Osteoblast (primary cell): Measurements from ENCODE around the gene DSG3. TPM values are rescaled to one million over a fixed set of nuclear protein-coding genes. Genes with fewer than 3 reads are reported as not detected.
A peak's percentile ranks its signal among the peaks of the same experiment; 100 is the strongest.

Experiments
- DNase-seq: peaks from one replicate; pipeline ENCODE4 v3.0.0; 2011; ENCODE audit warnings: low spot score, mixed read lengths; ENCODE audit not compliant: insufficient read length; ENCODE audit errors: missing footprints
- H2AFZ ChIP-seq: 2 replicates; pipeline ENCODE4 v1.6.0; 2011; ENCODE audit warnings: mild to moderate bottlenecking, low read length
- H3K27ac ChIP-seq: 2 replicates; pipeline ENCODE4 v1.5.1; 2011; ENCODE audit warnings: mild to moderate bottlenecking, low read depth, low read length, moderate library complexity
- H3K27me3 ChIP-seq: 2 replicates; pipeline ENCODE4 v1.6.0; 2012; ENCODE audit warnings: mild to moderate bottlenecking, control low read depth, inconsistent platforms, low read length, moderate library complexity; ENCODE audit not compliant: insufficient read depth
- H3K36me3 ChIP-seq: 2 replicates; pipeline ENCODE4 v1.5.1; 2011; ENCODE audit warnings: mild to moderate bottlenecking, low read length, control low read depth, moderate library complexity; ENCODE audit not compliant: insufficient read depth
- H3K4me1 ChIP-seq: 2 replicates; pipeline ENCODE4 v1.5.1; 2011; ENCODE audit warnings: mild to moderate bottlenecking, low read length, control low read depth, moderate library complexity; ENCODE audit not compliant: insufficient read depth
- H3K4me2 ChIP-seq: 2 replicates; pipeline ENCODE4 v1.6.0; 2011; ENCODE audit warnings: mild to moderate bottlenecking, low read length; ENCODE audit not compliant: insufficient read depth
- H3K4me3 ChIP-seq: fragments of 200-600 bp; sonication (generic); 3 replicates; pipeline ENCODE4 v1.5.1; 2012; ENCODE audit warnings: mild to moderate bottlenecking, low read length, inconsistent platforms; ENCODE audit not compliant: insufficient read depth
- H3K79me2 ChIP-seq: 2 replicates; pipeline ENCODE4 v1.6.0; 2012; ENCODE audit warnings: mild to moderate bottlenecking, low read length, control low read depth, inconsistent platforms; ENCODE audit not compliant: insufficient read depth
- H3K9me3 ChIP-seq: 2 replicates; pipeline ENCODE4 v1.5.1; 2011; ENCODE audit warnings: low read depth, low read length, control low read depth
- H4K20me1 ChIP-seq: 2 replicates; pipeline ENCODE4 v1.6.0; 2012; ENCODE audit warnings: mild to moderate bottlenecking, low read length, control low read depth; ENCODE audit not compliant: insufficient read depth
- CTCF ChIP-seq: IDR thresholded peaks from 2 replicates; pipeline ENCODE4 v1.5.1; 2011; ENCODE audit warnings: mild to moderate bottlenecking, low read depth, low read length, moderate library complexity; ENCODE audit errors: extremely low read depth
- total RNA-seq: library from RNA; depleted of rRNA; stranded (reverse); fragments of >200 nt; gene quantifications from 2 replicates; pipeline ENCODE4 v1.2.3, GENCODE V29; 2012

The DSG3 gene
- total RNA-seq, 1 donor = 1.4 TPM

GRCh38 chr18:31510319-31510718 is 62.8 kb downstream of the DSG3 start:
- no peak overlapping the region for H3K4me2 ChIP-seq
- no peaks in the 10 kb centered on the region for H3K36me3 ChIP-seq
- no peak overlapping the region for H3K4me3 ChIP-seq
- no peaks in the 10 kb centered on the region for H3K9me3 ChIP-seq
- no peak overlapping the region for H2AFZ ChIP-seq
- DNase-seq = no peak
- H3K27ac ChIP-seq = no peak overlapping the region
- peaks cover 8% of the 10 kb centered on the region for H3K4me1 ChIP-seq
- H3K79me2 ChIP-seq = no peaks in the 10 kb centered on the region
- H4K20me1 ChIP-seq = no peaks in the 10 kb centered on the region
- TF ChIP-seq CTCF = no peak
- H3K27me3 ChIP-seq = no peaks in the 10 kb centered on the region

GRCh38 chr18:31511098-31511497 is 63.6 kb downstream of the DSG3 start:
- peaks cover 8% of the 10 kb centered on the region for H3K4me1 ChIP-seq
- no peak for DNase-seq
- H2AFZ ChIP-seq = no peak overlapping the region
- no peaks in the 10 kb centered on the region for H3K27me3 ChIP-seq
- H3K27ac ChIP-seq = no peak overlapping the region
- no peak overlapping the region for H3K4me2 ChIP-seq
- no peak overlapping the region for H3K4me3 ChIP-seq
- TF ChIP-seq CTCF = no peak
- no peaks in the 10 kb centered on the region for H4K20me1 ChIP-seq
- H3K36me3 ChIP-seq = no peaks in the 10 kb centered on the region
- H3K9me3 ChIP-seq = no peaks in the 10 kb centered on the region
- no peaks in the 10 kb centered on the region for H3K79me2 ChIP-seq

- Histone ChIP-seq H4K20me1 (no peaks in the 10 kb centered on the region), H3K27ac (no peak overlapping the region), H3K4me3 (no peak overlapping the region), H3K79me2 (no peaks in the 10 kb centered on the region), H3K4me2 (no peak overlapping the region), H3K36me3 (no peaks in the 10 kb centered on the region), H3K27me3 (no peaks in the 10 kb centered on the region), H3K9me3 (no peaks in the 10 kb centered on the region), H3K4me1 (peaks cover 8% of the 10 kb centered on the region), H2AFZ (peak overlapping the region; percentile 22)
- DNase-seq = peak; percentile 61
- no peak for TF ChIP-seq CTCF
Measured at GRCh38 chr18:31512203-31512764, 64.7 kb downstream of the DSG3 start.

- Histone ChIP-seq H2AFZ (peak overlapping the region; percentile 33), H3K36me3 (no peaks in the 10 kb centered on the region), H3K27me3 (no peaks in the 10 kb centered on the region), H4K20me1 (no peaks in the 10 kb centered on the region), H3K79me2 (no peaks in the 10 kb centered on the region), H3K9me3 (no peaks in the 10 kb centered on the region), H3K27ac (no peak overlapping the region), H3K4me1 (peaks cover 8% of the 10 kb centered on the region), H3K4me2 (no peak overlapping the region), H3K4me3 (no peak overlapping the region)
- no peak for TF ChIP-seq CTCF
- DNase-seq = no peak
Measured at GRCh38 chr18:31513189-31513935, 65.8 kb downstream of the DSG3 start.
